Amniotic epithelial cell (primary cell): ENCODE measurements around the gene GABRD.

ENCODE experiments used
- DNase-seq: peaks from one replicate; pipeline ENCODE4 v3.0.0-alpha.2; 2010; ENCODE audit warnings: low read depth

Gene GABRD

GRCh38 chr1:2076826-2077225 lies 57.7 kb downstream of the GABRD start:
- DNase-seq = no peak

- no peak for DNase-seq
These were observed 59.0 kb downstream of the GABRD start for GRCh38 chr1:2078170-2078569.

GRCh38 chr1:2079396-2080085 lies 60.4 kb downstream of the GABRD start:
- no peak for DNase-seq

DNA sequence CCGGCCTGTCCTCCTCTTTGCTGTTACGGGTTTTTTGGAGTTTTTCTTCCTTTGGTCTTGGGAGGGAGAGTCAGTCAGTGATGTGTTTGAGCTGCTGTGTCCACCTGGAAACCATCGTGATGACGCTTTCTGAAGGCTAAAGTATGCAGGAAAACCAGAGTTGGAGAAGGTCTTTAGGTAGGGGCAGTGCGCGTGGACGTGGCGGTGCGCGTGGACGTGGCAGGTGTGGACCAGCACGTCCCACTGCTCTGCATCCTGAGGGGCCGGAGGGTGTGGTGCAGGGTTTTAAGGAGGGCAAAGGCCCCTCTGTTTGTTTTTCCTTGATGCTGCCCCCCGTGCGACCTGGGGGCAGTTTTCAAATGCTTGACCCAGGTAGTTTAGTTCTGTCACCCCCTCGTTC lies 61.0 kb downstream of the GABRD start:
- DNase-seq = no peak
